Sigmoid colon (tissue), 7 donors: ENCODE results near the gene CDK14. TPM values are rescaled to one million over a fixed set of nuclear protein-coding genes. Genes with fewer than 3 reads are reported as not detected.
"Not testable (repeated sequence)": the region's sequence is repeated elsewhere in the genome, so short reads cannot be mapped to it uniquely, and the experiment has no call there.

ENCODE experiments used
- DNase-seq: peaks from one replicate; pipeline ENCODE4 v3.0.0-alpha.2; 2019
- H3K27ac ChIP-seq, 4 donors: fragments of 200-600 bp; sonication (generic); one replicate each; pipeline ENCODE4 v1.5.1; 2016 to 2019; ENCODE audit warnings: mild to moderate bottlenecking in 1 of 4
- H3K27me3 ChIP-seq, 3 donors: fragments of 200-600 bp; sonication (generic); one replicate each; pipeline ENCODE4 v1.5.1; 2019; ENCODE audit warnings: mild to moderate bottlenecking in 1 of 3
- H3K36me3 ChIP-seq, 4 donors: fragments of 200-600 bp; sonication (generic); one replicate each; pipeline ENCODE4 v1.5.1; 2016 to 2019
- H3K4me1 ChIP-seq, 4 donors: fragments of 200-600 bp; sonication (generic); one replicate each; pipeline ENCODE4 v1.5.1; 2017 to 2019
- H3K4me3 ChIP-seq, 4 donors: fragments of 200-600 bp; sonication (generic); one replicate each; pipeline ENCODE4 v1.5.1; 2017 to 2019; ENCODE audit warnings: mild to moderate bottlenecking in 2 of 4, moderate library complexity in 1 of 4
- H3K9me3 ChIP-seq, 4 donors: fragments of 200-600 bp in 3 of 4; sonication (generic) in 3 of 4; one replicate each; pipeline versions ENCODE4 v1.5.1 to v1.6.1; 2013 to 2019
- CTCF ChIP-seq, 4 experiments: fragments of 450-650 bp in 3 of 4; fragments of 200-600 bp in 1 of 4; IDR thresholded peaks; one replicate each; pipeline ENCODE4 v1.5.1; 2016 to 2019; ENCODE audit warnings: antibody characterized with exemption in 4 of 4, mild to moderate bottlenecking in 3 of 4, moderate library complexity in 2 of 4
- EP300 ChIP-seq, 4 donors: sonication (generic); formaldehyde crosslinking; IDR thresholded peaks; one replicate each; pipeline ENCODE4 v1.6.1; 2017; ENCODE audit warnings: antibody characterized with exemption in 4 of 4
- POLR2A ChIP-seq, 2 donors: fragments of 450-650 bp; IDR thresholded peaks; one replicate each; pipeline ENCODE4 v1.6.1; 2016; ENCODE audit warnings: antibody characterized with exemption in 2 of 2, mild to moderate bottlenecking in 2 of 2, moderate library complexity in 2 of 2
- POLR2AphosphoS5 ChIP-seq, 4 donors: sonication (generic); formaldehyde crosslinking; IDR thresholded peaks; one replicate each; pipeline ENCODE4 v1.6.1; 2017; ENCODE audit warnings: antibody characterized with exemption in 4 of 4
- WGBS, 2 donors: extraction: QIAGEN DNeasy Blood & Tissue Kit; methylation state at CpG; one replicate each; pipeline ENCODE4 v1.1.7; 2013; 5-methylcytosine and 5-hydroxymethylcytosine counted together
- intact Hi-C: fragments of 100-400 bp; cut with DNase I; formaldehyde crosslinking; loops from one replicate; pipeline ENCODE4 v1.15.1; 2023
- polyA plus RNA-seq, 3 donors: library from polyadenylated mRNA; stranded (reverse); fragments of 200-250 nt; gene quantifications; one replicate each; pipeline ENCODE4 v1.2.3, GENCODE V29; 2013
- total RNA-seq, 4 donors: library from RNA; depleted of rRNA; stranded (reverse); fragments of >200 nt; gene quantifications; one replicate each; pipeline ENCODE4 v1.1.0, GENCODE V29; 2016
- donor health status: healthy with polysubstance abuse.
- donor health status: Bipolar disorder and iron deficiency.
- donor health status: healthy.

The CDK14 gene
- total and polyA plus RNA-seq, 7 donors = 0.92 to 19.3 (median 11.1) TPM

- no peak for DNase-seq
- TF ChIP-seq POLR2A (IDR thresholded peaks at IDR 0.05) (no peak), EP300 (IDR thresholded peaks at IDR 0.05) (no peak), POLR2AphosphoS5 (IDR thresholded peaks at IDR 0.05) (no peak), CTCF (IDR thresholded peaks at IDR 0.05) (no peak)
- no peak overlapping the region for H3K27ac ChIP-seq
- H3K9me3 ChIP-seq = no peaks in the 10 kb centered on the region
- intact Hi-C loops = no loop called here
- no peaks in the 10 kb centered on the region for H3K36me3 ChIP-seq
- H3K4me1 ChIP-seq = peaks cover 0 to 30% (median 17%) of the 10 kb centered on the region in 4 donors
- no peaks in the 10 kb centered on the region for H3K27me3 ChIP-seq
- no peak overlapping the region for H3K4me3 ChIP-seq
Observed at GRCh38 chr7:90723866-90724265, 127.7 kb downstream of the CDK14 start.

- intact Hi-C loops = no loop called here
- no peaks in the 10 kb centered on the region for H3K36me3 ChIP-seq
- H3K9me3 ChIP-seq = no peaks in the 10 kb centered on the region
- TF ChIP-seq POLR2AphosphoS5 (IDR thresholded peaks at IDR 0.05) (no peak), EP300 (IDR thresholded peaks at IDR 0.05) (no peak), POLR2A (IDR thresholded peaks at IDR 0.05) (no peak), CTCF (IDR thresholded peaks at IDR 0.05) (no peak)
- H3K27ac ChIP-seq = no peak overlapping the region
- WGBS, 2 donors = 49 to 53% methylated on average over 2 of the region's 2 CpGs
- no peaks in the 10 kb centered on the region for H3K27me3 ChIP-seq
- H3K4me1 ChIP-seq = peaks cover 0 to 28% (median 16%) of the 10 kb centered on the region in 4 donors
- DNase-seq = no peak
- H3K4me3 ChIP-seq = no peak overlapping the region
Observed at GRCh38 chr7:90726120-90726519, 130.0 kb downstream of the CDK14 start.

GRCh38 chr7:90726623-90727022, 130.5 kb downstream of the CDK14 start:
- 12 to 46% methylated on average over 3 of the region's 3 CpGs for WGBS, 2 donors
- Histone ChIP-seq H3K27ac (no peak overlapping the region), H3K27me3 (no peaks in the 10 kb centered on the region), H3K4me1 (peaks cover 0 to 22% (median 13%) of the 10 kb centered on the region in 4 donors), H3K36me3 (no peaks in the 10 kb centered on the region), H3K4me3 (no peak overlapping the region), H3K9me3 (no peaks in the 10 kb centered on the region)
- DNase-seq = no peak
- intact Hi-C loops = no loop called here
- no peak for TF ChIP-seq POLR2A (IDR thresholded peaks at IDR 0.05)
- no peak for TF ChIP-seq CTCF (IDR thresholded peaks at IDR 0.05)
- no peak for TF ChIP-seq EP300 (IDR thresholded peaks at IDR 0.05)
- no peak for TF ChIP-seq POLR2AphosphoS5 (IDR thresholded peaks at IDR 0.05)

GRCh38 chr7:90727412-90727811, 131.3 kb downstream of the CDK14 start:
- H3K4me3 ChIP-seq = no peak overlapping the region
- peaks cover 0 to 18% (median 11%) of the 10 kb centered on the region in 4 donors for H3K4me1 ChIP-seq
- H3K27me3 ChIP-seq = no peaks in the 10 kb centered on the region
- TF ChIP-seq POLR2AphosphoS5 (IDR thresholded peaks at IDR 0.05) (no peak), POLR2A (IDR thresholded peaks at IDR 0.05) (no peak), CTCF (IDR thresholded peaks at IDR 0.05) (no peak), EP300 (IDR thresholded peaks at IDR 0.05) (no peak)
- H3K27ac ChIP-seq = no peak overlapping the region
- no peaks in the 10 kb centered on the region for H3K9me3 ChIP-seq
- H3K36me3 ChIP-seq = no peaks in the 10 kb centered on the region
- no peak for DNase-seq
- intact Hi-C loops = no loop called here

- intact Hi-C loops = no loop called here
- TF ChIP-seq POLR2A (IDR thresholded peaks at IDR 0.05) (no peak), EP300 (IDR thresholded peaks at IDR 0.05) (no peak), POLR2AphosphoS5 (IDR thresholded peaks at IDR 0.05) (no peak), CTCF (IDR thresholded peaks at IDR 0.05) (no peak)
- Histone ChIP-seq H3K27ac (no peak overlapping the region), H3K9me3 (no peaks in the 10 kb centered on the region), H3K4me1 (peaks cover 0 to 18% (median 11%) of the 10 kb centered on the region in 4 donors), H3K36me3 (no peaks in the 10 kb centered on the region), H3K27me3 (no peaks in the 10 kb centered on the region), H3K4me3 (no peak overlapping the region)
- WGBS, 2 donors = 89 to 90% methylated on average over 2 of the region's 2 CpGs
- no peak for DNase-seq
Observed at GRCh38 chr7:90728568-90728967, 132.4 kb downstream of the CDK14 start.

- DNase-seq, H3K36me3 ChIP-seq, H3K4me3 ChIP-seq, H3K4me1 ChIP-seq, H3K27ac ChIP-seq, H3K9me3 ChIP-seq, H3K27me3 ChIP-seq, intact Hi-C loops: not testable (repeated sequence)
- WGBS, 2 donors = 92 to 95% methylated on average over 20 of the region's 20 CpGs
Observed at GRCh38 chr7:90735611-90736280, 139.6 kb downstream of the CDK14 start.
